BJ (cell line): ENCODE data around the gene TEDC2. TPM values are rescaled to one million over a fixed set of nuclear protein-coding genes. Genes with fewer than 3 reads are reported as not detected.

Source experiments
- CTCF ChIA-PET: fragments of 350-600 bp; formaldehyde crosslinking; extraction: SDS; loops from one replicate; lab custom pipeline; 2021; ENCODE audit warnings: antibody characterized with exemption, inconsistent platforms; lab: Yijun Ruan, JAX
- POLR2A ChIA-PET: fragments of 300-600 bp; sonication (Branson Sonifier 250); formaldehyde crosslinking; extraction: SDS; loops from one replicate; lab custom pipeline; 2021; ENCODE audit warnings: antibody characterized with exemption; lab: Charles Lee
- DNase-seq: peaks from one replicate; pipeline ENCODE4 v3.0.0-alpha.2; 2011; ENCODE audit warnings: low read depth
- H3K27me3 ChIP-seq: 2 replicates; pipeline ENCODE4 v1.6.0; 2011; ENCODE audit warnings: low read length; ENCODE audit not compliant: control insufficient read depth, insufficient read depth
- H3K36me3 ChIP-seq: 2 replicates; pipeline ENCODE4 v1.5.1; 2011; ENCODE audit warnings: low read length; ENCODE audit not compliant: control insufficient read depth, insufficient read depth
- H3K4me3 ChIP-seq: 2 replicates; pipeline ENCODE4 v1.5.1; 2011; ENCODE audit warnings: low read depth, mild to moderate bottlenecking, control low read depth, low read length
- CTCF ChIP-seq: IDR thresholded peaks from 2 replicates; pipeline ENCODE4 v1.5.1; 2011; ENCODE audit warnings: low read depth, mild to moderate bottlenecking, control low read depth, inconsistent platforms, low read length, moderate library complexity; ENCODE audit not compliant: insufficient read depth
- polyA plus RNA-seq: library from polyadenylated mRNA; depleted of rRNA; stranded (reverse); fragments of >200 nt; gene quantifications from 2 replicates; pipeline ENCODE4 v1.2.3, GENCODE V29; 2011

Gene TEDC2
- polyA plus RNA-seq, 1 experiment: 3.7 TPM

GRCh38 chr16:2452650-2453049, 7.3 kb upstream of the TEDC2 start:
- no peak for TF ChIP-seq CTCF
- ChIA-PET CTCF (interaction anchor here (0.7 kb wide), 1 partner anchor 113 kb away, joined by 3 read pairs; no protein-coding TSS in a partner anchor), POLR2A (interaction anchor here (0.5 kb wide), 1 partner anchor 12 kb away, joined by 7 read pairs; no protein-coding TSS in a partner anchor)
- Histone ChIP-seq H3K27me3 (no peaks in the 10 kb centered on the region), H3K36me3 (peaks cover 23% of the 10 kb centered on the region), H3K4me3 (no peak overlapping the region)
- DNase-seq: no peak

DNA sequence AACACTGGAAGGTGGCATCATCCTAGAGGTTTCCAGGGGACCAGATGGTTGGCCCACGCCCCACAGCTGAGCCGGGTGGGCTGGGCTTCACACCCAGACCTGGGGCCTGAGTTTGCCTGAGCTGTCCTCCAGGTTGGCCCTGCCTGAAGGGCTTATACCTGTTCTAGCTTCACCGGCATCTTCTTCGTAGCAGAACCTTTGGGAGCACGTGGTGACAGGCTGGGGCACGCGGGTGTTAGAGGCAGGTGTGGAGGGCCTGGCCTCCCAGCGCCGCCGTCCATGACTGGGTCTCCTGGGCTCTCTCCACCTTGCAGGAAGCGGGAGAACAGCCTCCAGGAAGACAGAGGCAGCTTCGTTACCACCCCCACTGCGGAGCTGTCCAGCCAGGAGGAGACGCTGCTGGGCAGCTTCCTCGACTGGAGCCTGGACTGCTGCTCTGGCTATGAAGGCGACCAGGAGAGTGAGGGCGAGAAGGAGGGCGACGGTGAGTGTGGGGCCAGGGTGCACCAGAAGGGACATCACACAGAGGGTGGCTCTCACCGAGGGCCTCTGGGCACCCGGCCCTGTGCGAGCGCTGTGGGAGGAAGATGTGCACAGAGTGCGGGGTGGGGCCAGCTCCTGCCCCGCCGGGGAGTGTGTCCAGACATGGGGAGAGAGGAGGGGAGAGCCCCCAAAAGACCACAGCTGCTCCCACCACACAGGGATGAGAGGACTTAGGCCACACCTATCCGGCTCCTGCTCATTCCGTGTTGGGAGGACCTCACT, 4.6 kb upstream of the TEDC2 start:
- ChIA-PET POLR2A (no interaction called here), CTCF (interaction anchor here (0.6 to 0.7 kb wide), 2 partner anchors 46 to 115 kb away, joined by 3 read pairs; no protein-coding TSS in a partner anchor)
- DNase-seq: no peak
- H3K27me3 ChIP-seq: no peaks in the 10 kb centered on the region
- H3K36me3 ChIP-seq: peaks cover 18% of the 10 kb centered on the region
- TF ChIP-seq CTCF: no peak
- no peak overlapping the region for H3K4me3 ChIP-seq

DNA sequence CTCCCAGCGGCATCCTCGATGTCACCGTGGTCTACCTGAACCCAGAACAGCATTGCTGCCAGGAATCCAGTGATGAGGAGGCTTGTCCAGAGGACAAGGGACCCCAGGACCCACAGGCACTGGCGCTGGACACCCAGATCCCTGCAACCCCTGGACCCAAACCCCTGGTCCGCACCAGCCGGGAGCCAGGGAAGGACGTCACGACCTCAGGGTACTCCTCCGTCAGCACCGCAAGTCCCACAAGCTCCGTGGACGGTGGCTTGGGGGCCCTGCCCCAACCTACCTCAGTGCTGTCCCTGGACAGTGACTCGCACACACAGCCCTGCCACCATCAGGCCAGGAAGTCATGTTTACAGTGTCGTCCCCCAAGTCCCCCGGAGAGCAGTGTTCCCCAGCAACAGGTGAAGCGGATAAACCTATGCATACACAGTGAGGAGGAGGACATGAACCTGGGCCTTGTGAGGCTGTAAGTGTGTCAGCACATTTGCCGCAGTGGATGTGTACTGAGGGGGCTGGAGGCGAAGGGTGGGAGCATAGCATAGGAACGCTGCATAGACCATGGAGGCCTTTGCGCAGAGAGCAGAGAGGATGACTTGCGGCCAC, 3.3 kb upstream of the TEDC2 start:
- H3K4me3 ChIP-seq: no peak overlapping the region
- H3K36me3 ChIP-seq: peaks cover 18% of the 10 kb centered on the region
- DNase-seq: no peak
- ChIA-PET CTCF (no interaction called here), POLR2A (no interaction called here)
- no peak for TF ChIP-seq CTCF
- H3K27me3 ChIP-seq: no peaks in the 10 kb centered on the region

DNA sequence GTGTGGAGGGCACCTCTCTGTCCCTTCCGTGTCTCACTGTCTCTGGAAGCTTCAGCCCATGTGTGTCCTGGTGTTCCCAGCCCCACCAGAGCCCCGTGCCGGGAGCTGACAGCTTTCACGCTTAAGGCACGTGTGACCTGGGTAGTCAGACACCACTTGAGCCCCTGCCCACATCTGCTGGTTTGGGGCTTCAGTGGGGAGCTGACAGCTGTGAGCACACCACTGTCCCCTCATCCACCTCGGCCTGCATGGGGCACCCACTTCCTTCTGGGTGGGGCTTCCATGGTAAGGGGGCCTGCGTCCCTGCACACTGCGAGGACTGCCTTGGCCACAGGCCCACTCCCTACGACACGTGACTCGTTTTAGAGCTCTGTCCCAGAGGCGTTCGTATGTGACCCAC, 2.6 kb upstream of the TEDC2 start:
- TF ChIP-seq CTCF: no peak
- no peaks in the 10 kb centered on the region for H3K27me3 ChIP-seq
- H3K4me3 ChIP-seq: no peak overlapping the region
- H3K36me3 ChIP-seq: peaks cover 15% of the 10 kb centered on the region
- CTCF ChIA-PET: no interaction called here
- POLR2A ChIA-PET: no interaction called here
- no peak for DNase-seq

- ChIA-PET CTCF (interaction anchor here (0.9 kb wide), 1 partner anchor 19 kb away, joined by 3 read pairs; no protein-coding TSS in a partner anchor), POLR2A (no interaction called here)
- H3K36me3 ChIP-seq: peaks cover 15% of the 10 kb centered on the region
- no peaks in the 10 kb centered on the region for H3K27me3 ChIP-seq
- no peak overlapping the region for H3K4me3 ChIP-seq
- no peak for DNase-seq
- no peak for TF ChIP-seq CTCF
Observed at GRCh38 chr16:2457946-2458345, 2.0 kb upstream of the TEDC2 start.
